ENCODE results near the gene SLC5A8. TPM values are rescaled to one million over a fixed set of nuclear protein-coding genes. Genes with fewer than 3 reads are reported as not detected.

The SLC5A8 gene
- total RNA-seq = not detected in 2 replicates

GRCh38 chr12:101209319-101210302 is at the start of gene SLC5A8:
Gene SLC5A8 (minus strand): TSS chr12:101210238. CDS start chr12:101209848, 390 bp downstream.

Other genes starting within 250 kb of the SLC5A8 start
- gene UTP20, start 69.9 kb upstream of the SLC5A8 start, total RNA-seq = 18.4 and 28.2 TPM in 2 replicates
- gene ARL1, start 197.5 kb upstream of the SLC5A8 start, total RNA-seq = 161 and 173 TPM in 2 replicates

All from uterine smooth muscle cell (primary cell).